NK-92 treated with Interleukin-12 subunit alpha and Interleukin-12 subunit beta, amount 100 ng/mL, for 24 hours (cell line): ENCODE data around the gene RXFP4.
"Not testable (repeated sequence)": the region's sequence is repeated elsewhere in the genome, so short reads cannot be mapped to it uniquely, and the experiment has no call there.

ENCODE experiments used
- DNase-seq: peaks from one replicate; lab custom pipeline; 2025; lab: John Stamatoyannopoulos, UW

Gene RXFP4

DNA sequence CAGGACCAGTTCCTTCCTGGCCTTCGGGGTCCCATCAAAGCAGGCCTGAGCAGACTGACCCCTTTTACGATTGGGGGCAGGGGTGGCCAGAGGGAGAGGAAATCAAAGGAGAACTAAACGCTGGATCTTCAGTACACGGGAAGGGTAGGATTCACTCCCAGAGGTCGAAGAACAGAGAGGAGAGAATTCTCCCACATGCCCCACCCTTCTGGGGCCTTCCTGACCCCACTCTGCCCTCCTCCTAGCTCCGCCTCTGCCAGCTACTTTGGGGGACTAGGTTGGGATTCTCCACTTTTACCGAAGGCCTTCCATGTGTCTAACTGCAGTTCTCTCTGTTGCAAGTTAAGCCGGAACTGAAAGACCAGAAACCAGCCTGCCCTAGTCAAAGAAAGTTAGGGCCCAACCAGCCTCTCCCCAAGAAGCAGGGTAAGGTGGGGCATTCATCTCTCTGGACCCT is 37.6 kb downstream of the RXFP4 start:
- no peak for DNase-seq

DNA sequence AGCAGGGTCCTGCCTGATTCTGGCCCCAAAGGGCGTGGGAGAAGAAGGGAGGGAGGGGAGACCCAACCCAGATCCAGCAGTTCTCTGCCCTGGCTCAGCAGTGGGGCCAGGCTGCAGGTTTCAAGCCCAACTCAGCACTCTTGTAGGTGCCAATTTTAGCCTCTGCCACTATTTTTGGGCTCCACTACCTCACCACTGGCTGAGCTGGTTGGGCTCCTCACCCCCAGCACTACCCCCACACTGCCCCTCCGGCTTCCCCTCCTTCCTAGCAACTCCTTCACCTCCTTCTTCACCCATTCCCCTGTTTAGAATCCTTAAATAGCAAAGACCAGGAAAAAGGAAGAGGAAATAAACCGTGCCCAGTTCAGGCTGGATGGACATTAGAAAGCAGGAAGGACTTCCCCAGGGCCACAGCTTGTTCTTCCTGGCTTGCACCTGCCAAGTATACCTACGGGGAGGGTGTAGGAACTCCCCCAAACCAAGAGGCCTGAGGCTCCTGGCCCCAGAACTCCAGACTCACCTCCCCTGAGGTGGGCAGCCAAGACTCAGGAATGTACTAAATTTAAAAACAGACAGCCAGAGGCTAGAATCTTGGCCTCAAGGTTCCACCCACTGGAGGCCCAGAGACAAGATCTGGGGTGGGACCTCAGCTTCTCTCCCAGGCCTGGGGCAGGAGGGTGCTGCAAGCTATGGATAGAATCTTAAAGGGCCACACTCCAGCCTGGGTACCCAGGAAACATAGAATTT is 38.3 kb downstream of the RXFP4 start:
- DNase-seq: no peak

DNA sequence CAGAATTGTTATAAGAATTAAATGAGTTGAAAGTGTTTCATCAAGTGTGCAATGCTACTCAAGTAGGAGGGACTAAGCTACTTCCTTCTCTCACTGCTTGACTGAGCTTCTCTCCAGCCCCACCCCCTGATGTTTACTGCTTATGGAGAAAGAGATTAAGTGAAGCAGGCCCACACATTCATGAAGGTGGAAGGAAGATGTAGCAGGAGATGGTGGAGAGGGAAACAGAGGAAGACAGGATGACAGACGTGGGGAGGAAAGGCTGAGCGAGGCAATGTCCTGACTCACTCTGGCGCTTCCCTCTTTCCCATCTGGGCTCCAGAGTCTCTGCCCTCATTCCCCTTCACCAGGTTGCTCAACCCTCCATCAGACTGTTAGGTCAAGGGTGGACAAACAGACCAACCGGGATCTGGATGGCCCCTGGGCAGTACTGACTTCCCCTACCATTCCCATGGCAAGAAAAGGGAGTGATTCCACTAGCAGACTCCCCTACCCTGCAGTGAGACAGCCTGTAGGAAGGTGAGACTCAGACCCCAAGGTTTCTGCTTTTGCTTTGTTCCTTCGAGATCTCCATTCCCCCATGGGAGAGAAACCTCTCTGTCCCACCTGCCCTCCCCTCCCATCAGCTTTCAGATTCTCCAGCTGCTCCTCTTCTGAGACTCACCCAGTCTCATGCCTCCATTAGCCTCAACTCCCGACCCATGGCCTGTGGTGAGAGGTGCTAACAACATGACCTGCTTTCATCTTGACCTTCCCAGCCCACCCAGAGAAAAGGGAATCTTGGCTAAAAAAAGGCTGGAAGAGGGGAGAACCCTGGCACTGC is 40.0 kb downstream of the RXFP4 start:
- no peak for DNase-seq

DNA sequence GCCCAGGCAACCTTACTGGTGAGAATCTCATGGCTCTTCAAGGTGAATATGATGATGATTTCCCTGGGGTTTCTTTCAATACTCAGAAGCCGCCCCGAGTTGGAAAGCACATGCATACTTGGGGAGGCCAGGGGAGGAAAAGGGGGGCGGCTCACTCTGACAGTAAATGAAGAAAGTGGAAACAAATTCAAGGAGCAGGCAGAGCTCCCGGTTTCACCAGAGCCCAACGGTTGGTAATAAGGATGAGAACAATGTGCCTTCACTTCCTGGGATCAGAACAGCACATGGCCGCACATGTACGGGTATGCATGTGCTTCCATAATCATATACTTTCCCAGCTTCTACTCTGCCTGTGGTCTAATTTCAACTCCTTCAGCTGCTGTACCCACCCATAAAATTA is 40.7 kb downstream of the RXFP4 start:
- DNase-seq: no peak

GRCh38 chr1:155983191-155984024 is 42.0 kb downstream of the RXFP4 start:
- no peak for DNase-seq

DNA sequence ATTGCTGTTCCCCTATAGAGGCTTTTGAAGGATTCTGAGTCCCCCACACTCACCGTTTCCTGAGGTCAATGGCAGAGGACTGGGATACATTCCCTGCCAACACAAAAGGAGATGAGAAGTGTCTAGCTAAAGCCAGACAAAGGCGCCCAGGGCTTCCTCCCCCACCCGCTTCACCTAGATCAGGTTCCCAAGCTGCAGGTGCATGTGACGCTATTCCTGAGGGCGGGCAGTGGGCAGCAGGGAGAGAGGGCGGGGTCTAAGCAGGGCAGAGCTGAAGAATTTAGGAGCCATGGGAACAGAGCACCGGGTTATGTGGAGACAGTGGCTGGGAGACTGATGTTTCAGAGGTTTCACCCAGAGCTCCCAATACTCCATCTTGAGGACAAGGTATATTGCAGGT is 42.9 kb downstream of the RXFP4 start:
- DNase-seq: no peak

GRCh38 chr1:155984903-155985645 is 43.6 kb downstream of the RXFP4 start:
- not testable (repeated sequence) for DNase-seq

DNA sequence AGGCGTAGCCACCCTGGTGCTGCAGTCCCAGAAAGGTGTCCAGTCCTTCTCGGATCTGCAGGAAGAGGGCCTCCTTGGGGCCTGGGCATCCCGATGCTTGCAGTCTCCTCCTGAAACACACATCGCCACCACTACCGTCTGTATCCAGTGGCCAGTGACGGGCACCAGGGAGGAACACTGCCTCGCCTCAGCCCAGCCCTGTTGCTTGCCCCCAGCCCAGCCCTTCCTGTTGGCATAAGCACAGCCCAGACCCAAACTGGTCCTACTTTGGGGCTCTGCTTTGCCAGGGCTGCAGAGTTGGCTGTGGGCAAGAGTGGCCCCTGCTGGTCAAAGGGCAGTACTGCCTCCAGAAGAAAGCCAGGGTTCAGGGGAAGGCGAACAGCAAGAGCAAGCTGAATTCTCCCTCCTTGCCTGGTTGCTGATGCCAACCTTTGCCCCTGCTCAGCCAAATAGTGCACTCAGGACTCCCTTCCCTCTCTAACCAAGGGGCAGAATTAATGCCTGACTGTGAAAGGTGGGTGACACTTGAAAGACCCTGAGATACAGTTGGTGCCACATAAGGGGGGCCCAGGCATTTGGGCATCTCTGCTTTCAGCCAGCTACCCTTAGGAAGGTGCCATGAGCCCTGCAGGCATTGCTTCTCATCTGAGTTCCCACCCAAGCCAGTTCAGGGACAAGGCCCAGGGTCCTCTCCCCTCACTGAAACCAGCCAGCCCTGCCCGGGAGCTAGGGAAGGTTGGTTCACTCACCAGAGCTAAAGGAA is 48.0 kb downstream of the RXFP4 start:
- DNase-seq: peak; percentile 43

DNA sequence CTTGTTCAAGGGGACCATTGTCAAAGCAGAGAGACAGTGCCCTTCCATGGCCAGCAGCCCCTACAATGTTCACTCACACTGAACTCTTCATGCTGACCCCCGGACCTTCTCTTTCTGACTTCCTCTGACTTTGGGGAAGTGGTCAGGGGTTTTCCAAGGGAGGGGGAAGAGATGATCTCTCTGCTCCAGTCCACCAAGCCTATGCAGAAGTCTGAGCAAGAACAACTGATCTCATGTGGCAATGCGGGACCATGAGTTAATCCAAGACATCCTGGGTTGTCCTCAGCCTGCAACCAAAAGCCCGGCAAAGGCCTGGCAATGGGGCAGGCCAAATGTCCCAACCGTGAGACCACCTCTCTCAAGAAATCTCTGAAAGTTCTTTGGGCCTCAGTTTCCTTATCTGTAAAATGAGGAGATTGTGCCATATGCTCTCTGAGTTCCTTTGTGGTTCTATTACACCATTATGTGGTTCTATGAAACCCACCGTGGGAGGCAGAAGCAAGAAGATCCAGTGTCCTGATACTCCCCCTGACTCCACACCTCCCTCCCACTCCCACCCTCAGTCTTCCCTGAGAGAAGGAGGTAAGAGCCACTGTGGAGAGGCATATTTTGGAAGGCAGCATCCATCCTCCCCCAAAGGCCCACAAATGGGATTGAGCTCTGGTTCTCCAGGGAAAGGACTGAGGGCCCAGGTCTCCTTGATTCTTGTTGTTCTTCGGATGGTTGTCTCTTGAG is 48.7 kb downstream of the RXFP4 start:
- no peak for DNase-seq
